GM12873 (cell line): ENCODE results near the gene SH3RF3.

Experiments used
- CTCF ChIP-seq: IDR thresholded peaks from 2 replicates; pipeline ENCODE4 v1.5.1; 2012; ENCODE audit warnings: low read depth, mild to moderate bottlenecking, moderate library complexity, low read length, control low read depth; ENCODE audit not compliant: insufficient read depth; ENCODE audit errors: missing control alignments

SH3RF3 gene

DNA sequence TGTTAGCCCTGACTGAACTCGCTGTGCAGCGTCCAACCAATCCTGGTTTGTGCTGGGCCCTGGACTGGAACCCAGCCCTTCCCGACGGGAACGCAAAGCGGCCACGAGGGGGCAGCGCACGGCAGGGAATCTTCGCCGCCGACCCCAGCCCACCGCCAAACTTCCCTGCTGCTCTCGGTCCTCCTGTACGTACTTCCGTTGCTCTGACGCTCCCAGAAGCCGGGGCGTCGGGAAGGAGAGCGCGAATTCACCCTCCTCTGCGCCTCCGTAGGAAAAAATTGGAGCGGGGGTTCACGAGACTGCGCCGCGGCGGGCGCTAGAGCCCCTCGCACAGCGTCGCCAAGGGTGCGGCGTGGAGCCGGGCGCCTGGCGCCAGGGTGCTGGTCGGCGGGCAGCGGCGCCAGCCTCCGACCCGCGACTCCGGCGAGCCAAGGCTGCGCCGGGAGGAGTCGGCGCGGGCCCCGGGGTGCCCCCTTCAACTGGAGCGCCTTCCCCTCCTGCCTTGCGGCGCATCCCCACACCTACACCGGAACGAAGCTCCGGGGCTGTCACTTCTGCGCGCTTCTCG, 873 bp upstream of the SH3RF3 start:
- TF ChIP-seq CTCF = peak; percentile 80

GRCh38 chr2:109129356-109129920, 433 bp downstream of the SH3RF3 start:
- TF ChIP-seq CTCF = no peak

DNA sequence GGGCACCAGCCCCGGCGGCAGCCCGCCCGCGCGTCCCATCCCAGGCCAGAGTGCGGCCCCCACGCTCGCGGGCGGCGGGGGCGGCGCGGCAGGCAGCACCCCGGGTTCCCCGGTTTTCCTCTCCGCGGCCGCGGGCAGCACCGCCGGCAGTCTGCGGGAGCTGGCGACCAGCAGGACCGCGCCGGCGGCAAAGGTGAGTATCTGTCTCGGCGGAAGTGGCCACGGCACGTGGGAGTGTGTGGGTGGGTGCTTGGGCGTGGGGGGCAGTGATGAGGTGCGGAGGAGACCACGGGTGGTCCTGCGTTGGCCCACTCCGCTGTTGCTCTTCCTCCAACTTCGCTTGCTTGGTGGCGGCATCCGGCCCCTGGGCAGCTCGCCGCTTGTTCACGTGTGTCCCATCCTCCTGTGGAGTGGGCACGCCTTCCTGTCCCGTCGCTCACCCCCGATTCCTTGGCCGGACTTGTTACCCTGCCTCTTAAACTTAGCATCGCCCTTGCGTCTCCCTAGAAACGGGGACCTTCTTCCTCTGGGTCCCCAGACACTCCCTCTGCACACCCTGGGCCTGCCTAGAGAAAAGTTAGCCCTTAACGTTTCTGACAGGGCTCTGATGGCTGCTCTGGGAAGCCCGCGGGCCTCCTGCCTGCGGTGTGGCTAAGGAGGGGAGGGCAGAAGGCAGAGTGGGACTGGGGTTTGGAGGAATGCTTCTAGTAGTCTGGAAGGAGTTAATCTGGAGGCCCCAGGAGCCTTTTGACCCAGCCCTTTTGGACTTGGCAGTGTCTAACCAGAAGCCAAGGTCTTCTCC, 1.1 kb downstream of the SH3RF3 start:
- TF ChIP-seq CTCF = no peak

- TF ChIP-seq CTCF = no peak
These were observed 1.7 kb downstream of the SH3RF3 start for GRCh38 chr2:109130723-109130995.

DNA sequence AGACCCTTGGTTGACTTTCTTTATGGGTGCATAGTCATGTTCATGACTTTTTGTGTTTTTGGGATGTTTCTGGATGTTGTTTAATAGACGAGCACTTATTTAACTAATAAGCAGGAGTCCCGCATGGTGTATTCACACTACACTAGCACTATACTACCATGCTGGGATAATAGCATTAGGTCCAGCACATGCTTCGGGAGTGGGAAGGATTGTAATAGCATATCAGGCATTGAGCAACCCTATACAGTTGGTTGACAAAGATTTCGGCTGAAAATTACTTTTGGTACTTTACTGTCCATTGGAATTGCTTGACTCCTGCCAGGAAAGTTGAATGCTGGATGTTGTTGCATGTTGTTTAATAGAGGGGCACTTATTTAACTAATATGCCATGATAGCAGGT, 2.8 kb downstream of the SH3RF3 start:
- no peak for TF ChIP-seq CTCF

- TF ChIP-seq CTCF = no peak
These were observed 3.6 kb downstream of the SH3RF3 start for GRCh38 chr2:109132626-109133025.

GRCh38 chr2:109133746-109134145, 4.7 kb downstream of the SH3RF3 start:
- TF ChIP-seq CTCF = no peak
